ENCODE results near the gene TESMIN.

Gene TESMIN

DNA sequence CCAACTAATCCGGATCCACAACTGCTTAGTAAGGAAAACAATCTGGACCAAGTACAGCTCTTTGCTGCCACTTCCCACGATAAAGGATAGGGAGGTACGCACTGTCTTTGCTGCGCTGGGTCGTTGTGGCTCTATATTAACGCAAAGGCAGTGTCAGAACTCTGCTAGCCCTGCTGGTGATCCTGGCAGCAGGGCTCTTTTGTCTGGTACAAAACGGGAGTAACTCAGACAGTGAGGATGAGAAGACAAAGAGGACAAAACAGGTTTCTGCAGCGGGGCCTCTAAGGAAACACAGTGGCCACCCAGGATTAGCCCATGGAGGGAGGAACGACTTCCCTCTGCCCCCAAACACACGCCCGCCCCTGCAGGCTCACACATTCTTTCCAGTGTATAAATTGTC lies 40.9 kb downstream of the TESMIN start:
- DNase-seq (ENCODE audit: low spot score): no peak

DNA sequence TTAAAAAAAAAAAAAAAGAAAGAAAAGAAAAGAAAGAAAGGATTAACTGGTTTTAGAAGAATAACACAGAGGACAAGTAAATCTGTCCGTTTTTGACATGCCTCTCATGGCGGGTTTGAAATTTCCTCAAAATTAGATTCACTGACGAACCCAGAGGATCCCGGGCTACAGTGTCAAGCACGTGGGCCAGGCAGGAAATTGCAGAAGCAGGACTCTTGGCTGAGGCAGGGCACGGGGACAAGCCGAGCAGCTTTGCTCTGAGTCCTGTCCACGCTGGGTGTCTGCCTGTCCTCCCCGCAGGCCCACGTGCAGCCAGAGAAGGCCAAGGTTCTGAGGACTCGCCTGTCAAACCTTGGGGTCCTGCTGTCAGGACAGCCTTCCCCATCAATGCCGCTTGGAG lies 42.3 kb downstream of the TESMIN start:
- DNase-seq (ENCODE audit: low spot score): no peak

DNA sequence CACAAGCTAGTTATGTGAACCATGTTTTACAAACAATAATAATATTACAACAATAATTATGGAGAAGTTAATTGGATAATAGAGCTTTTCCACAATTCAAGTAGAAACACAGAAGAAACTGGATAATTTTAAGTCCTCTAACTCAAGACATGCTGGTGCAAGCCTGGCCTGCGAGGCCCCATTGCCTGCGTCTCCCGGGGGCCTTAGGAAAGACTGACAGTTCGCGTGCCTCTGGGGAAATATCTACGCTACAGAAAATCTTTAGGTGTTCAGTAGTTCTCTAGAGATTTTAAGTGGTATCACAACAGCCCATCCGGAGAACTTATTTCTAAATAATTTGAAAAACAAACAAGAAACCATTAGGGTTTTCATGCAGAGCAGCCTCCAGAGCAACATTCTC lies 43.8 kb downstream of the TESMIN start:
- DNase-seq (ENCODE audit: low spot score): no peak

DNA sequence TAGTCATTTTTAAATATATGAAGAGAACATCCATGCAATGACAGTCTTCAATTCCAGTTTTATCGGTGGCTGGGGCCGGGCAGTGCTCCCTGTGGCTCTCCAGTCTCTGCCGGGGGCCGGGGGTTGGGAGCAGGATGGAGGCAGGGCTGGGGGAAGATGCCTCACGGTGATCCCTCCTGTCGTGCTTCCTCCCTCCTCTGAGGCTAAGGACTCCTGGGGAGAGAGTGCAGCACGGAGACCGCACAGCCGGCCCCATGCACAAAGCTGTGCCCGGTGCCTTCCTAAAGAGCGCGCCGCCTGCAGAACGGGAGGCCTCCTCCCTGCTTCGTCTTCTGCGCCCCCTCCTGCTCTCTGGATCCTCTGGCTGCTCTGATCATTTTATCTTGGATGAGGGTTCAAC lies 46.4 kb downstream of the TESMIN start:
- DNase-seq (ENCODE audit: low spot score): no peak

DNA sequence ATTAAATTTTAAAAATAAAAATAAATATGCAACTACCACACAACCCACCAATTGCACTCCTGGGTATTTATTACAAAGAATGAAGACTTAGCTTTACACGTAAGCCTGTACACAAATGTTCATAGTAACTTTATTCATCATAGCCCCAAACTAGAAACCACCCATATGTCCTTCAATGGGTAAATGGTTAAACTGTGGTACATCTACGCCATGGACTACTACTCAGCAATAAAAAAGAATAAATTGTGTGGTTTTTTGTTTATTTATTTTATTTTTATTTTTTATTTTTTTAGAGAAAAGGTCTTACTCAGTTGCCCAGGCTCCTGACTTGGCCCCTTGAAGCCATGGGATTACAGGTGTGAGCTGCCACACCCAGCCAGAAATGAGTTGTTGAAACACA lies 52.3 kb downstream of the TESMIN start:
- no peak for DNase-seq (ENCODE audit: low spot score)

DNA sequence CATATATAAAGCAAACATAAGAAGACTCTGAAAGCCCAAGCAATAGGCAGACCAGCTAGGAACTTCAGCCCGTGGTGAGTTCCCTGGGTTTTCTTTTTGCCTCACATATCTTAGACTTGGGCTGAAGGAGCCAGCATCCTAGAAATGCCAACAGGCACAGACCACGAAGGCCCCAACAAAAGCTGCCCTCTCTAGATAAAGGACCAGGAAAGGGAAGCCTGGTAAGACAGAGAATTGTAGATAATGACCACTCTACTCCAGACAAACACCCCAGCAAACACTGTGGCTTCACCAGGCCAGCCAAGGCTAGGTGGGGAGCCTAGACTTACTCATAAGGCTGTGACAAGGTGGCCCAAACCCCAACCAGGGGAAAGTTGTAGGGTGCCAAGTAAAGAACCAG lies 55.8 kb downstream of the TESMIN start:
- no peak for DNase-seq (ENCODE audit: low spot score)

DNA sequence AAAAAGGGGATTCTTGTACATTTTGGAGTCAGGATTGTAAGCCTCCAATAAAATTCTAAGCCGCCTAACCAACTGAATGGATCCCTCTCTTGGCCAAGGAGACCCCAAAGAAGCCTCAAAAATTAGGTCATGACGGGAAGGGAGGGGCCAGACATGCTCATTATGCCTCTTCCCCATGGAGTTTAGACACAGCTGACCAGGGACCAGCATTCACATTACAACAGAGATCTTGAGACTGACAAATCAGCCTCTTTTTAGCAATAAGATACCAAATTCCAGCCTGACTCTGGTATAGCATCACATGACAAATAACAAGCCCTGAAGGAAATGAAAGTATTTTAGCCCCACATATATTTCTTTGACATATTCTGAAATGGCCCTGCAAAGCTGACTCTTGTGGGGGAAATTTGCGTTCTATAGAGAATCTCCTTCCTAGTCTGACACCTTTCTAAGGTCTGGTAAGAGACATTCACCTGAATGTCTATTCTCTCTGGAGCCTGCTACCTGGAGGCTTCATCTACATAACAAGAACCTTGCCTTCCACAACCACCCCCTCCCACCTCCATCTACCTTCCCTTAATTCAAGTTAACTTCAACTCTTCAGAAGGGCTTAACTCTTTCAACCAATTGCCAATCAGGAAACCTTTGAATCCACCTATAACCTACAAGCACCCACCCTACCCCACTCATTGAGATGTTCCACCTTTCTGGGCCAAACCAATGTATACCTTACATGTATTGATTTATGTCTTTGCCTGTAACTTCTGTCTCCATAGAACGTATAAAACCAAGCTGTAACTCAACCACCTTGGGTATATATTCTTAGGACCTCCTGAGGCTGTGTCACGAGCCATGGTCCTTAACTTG lies 56.7 kb downstream of the TESMIN start:
- no peak for DNase-seq (ENCODE audit: low spot score)

DNA sequence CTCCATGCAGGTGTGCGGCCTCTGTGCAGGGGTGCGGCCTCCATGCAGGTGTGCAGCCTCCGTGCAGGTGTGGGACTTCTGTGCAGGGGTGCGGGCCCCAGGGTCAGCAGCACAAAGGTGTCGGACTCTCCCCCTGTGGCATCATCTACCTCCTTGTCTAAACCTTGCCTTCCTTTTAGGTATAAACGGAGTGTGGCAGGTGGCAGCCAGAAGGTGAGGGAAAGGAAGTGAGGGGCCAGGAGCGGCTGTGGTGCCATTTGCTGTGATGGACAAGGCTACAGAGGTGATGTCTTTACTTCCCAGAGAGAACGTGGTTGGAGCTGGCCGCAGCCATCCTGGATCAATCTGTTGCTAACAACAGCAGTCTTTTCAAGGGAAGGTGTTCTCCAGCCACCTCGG lies 57.8 kb downstream of the TESMIN start:
- DNase-seq (ENCODE audit: low spot score): no peak

DNA sequence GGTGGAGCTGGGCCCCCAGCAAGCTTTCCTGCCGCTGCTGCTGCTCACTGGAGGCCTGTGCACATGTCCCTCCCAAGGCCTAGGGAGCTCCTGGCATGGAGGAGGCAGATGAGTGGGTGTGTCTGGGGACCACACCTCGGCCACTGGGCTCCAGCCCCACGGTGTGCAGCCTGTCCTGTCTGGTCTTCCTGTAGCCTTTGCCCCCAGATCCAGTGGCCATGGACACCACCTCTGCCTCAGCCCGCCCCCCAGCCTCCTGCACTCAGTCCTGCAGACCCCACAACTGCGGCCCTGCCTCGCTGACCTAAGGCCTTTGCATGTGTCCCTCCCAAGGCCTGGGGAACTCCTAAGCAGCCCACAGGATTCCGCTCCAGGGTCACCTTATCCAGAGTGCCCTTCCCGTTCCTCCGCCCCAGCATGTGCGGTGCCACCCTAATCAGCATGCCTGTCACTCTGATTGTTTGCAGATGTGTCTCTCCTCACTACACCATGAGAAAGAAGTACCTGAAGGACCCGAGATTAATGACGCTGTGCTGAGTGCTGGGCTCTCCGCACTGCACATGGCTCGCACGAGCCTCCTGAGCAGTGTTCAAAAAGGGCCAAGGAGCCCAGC lies 58.3 kb downstream of the TESMIN start:
- DNase-seq (ENCODE audit: low spot score): no peak

DNA sequence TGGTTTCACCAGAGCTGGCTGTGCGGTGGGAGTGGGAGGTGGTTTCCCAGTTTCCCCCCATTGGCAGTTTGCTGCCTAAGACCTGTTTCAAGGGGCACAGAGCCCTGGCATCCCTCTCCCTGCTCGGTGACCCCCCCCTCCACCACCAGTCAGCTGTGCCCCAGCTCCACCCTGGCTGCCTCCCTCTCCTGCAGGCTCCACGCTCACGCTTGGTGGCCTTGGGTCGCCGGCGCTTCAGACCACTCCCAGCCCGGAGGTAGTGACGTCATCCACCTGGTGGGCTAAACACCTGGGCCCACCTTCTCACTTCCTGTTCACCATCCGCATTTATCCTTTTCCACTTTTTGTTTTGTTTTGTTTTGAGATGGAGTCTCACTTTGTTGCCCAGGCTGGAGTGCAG lies 59.2 kb downstream of the TESMIN start:
- DNase-seq (ENCODE audit: low spot score): no peak

DNA sequence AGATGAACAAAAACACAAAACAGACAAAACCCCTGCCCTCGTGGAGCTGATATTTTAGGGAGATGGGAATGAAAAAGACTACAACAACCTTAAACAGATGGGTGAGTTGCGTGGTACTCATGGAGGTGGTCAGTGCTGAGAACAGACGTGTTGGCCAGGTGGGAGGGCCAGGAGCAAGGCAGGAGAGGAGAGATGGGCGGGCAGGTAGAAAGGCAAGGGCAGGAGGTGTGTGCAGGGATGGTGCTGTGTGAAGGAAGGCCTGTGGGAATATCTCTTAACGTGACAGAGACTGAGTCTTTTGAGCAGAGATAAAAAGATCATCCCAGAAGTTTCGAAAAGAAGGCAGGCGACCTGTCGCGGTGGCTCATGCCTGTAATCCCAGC lies 59.9 kb downstream of the TESMIN start:
- no peak for DNase-seq (ENCODE audit: low spot score)

DNA sequence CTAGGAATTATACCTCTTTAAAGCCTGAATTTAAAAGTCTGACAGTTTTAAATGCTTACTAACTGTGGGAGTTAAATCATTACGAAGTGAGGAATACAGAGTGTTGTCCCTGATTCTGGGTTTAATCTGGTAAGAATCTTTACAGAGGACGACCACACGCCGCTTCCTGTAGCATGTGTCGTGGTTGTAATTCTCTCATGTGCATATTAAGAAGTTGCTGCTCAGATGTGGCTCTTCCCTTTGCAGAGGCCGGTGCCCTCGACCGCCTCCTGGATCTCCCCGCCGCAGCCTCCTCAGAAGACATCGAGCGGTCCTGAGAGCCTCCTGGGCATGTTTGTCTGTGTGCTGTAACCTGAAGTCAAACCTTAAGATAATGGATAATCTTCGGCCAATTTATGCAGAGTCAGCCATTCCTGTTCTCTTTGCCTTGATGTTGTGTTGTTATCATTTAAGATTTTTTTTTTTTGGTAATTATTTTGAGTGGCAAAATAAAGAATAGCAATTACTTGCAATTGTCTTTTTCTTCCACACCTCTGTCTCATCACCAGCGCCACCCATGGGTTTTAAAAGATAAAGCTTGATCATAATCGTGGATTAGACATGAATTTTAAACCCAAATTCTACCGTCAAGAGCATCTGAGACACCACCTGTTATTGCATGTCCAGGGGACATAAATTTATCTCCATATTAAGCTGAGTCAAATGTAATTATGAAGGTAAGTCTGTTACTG lies 60.5 kb downstream of the TESMIN start:
- DNase-seq (ENCODE audit: low spot score): no peak

DNA sequence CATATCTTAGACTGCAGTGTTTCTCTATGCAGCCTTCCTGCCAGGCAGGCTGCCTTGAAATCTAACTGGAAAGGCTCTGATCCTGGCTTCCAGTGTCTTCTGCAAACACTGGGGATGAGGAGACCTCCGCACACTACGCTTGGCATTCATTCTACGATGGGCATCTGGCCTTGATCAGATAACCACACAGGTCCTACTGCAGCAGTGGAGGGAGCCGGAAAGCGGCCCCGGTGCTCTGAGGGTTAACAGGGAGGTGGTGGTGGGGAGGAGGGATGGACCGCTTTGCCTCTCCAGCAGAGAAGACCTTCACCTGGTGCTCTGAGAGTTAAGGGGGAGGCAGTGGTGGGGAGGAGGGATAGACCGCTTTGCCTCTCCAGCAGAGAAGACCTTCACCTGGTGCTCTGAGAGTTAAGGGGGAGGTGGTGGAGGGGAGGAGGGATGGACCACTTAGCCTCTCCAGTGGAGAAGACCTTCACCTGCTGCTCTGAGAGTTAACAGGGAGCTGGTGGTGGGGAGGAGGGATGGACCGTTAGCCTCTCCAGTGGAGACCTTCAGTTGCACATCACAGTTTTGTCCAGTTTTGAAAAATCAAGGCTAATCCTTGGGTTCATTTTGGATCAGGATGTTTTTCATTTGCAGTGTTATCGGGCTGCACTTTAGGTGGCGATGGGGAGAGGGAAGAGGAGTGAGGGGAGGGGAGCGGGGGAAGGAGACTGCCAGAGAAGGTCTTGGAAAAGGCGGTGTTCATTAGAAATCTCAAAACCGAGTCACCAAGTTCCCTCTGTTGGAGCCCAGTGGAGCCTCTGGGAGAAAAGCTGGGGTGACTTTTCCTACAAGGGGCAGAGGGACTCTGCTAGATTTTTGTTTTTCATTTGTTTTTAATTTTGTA lies 61.3 kb downstream of the TESMIN start:
- no peak for DNase-seq (ENCODE audit: low spot score)

DNA sequence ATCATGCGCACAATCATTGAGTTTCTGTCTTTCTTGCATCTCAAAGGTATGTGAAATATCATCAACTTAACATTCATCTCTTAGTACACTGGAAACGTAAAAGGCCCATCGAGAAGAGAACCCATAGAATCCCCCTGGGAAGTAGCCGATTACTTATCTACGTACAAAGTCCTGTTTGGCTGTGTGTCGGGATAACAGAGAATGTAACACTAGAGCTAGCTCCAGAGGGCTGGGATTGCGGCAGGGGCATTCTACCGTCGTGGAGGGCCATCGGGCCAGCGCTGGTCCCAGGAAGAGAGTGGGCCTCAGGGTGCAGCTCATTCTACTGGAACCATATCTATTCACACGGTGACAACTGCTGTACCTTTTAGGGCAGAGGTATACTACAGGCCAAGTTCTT lies 62.4 kb downstream of the TESMIN start:
- no peak for DNase-seq (ENCODE audit: low spot score)

DNA sequence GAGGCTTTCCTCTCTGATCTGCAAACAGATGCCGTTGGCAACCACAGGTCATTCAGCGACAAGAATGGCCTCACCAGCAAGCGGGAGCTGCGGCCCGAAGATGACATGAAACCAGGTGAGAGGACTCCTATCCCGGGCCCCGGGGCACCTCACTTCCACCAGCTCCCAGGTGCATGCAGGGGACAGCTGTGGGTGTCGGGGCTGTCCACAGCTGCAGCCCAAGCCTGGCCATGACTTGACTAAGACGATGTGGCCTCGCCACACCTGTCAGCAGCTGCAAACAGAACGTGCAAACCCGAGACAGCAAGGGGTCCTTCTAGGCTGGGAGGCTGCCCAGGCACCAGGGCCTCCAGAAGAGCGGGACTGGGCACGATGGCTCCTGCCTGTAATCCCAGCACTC lies 63.3 kb downstream of the TESMIN start:
- no peak for DNase-seq (ENCODE audit: low spot score)

DNA sequence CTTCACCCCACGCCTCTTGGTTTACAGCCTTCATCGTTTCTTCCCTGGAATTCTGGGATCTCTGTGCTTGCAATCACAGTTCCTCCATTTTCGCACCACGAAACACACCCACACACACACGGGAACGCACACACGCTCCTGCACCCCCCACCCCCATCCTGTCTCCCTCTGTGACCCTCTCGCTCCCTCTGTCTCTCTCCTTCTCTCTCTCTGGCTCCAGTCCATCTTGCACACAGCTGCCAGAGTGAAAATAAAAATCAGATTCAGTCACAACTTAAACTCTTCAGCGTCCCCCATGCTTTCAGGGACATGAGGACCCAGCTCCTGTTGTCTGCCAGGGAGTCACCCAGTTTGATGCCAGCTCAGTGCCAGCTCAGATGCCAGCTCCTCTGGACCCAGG lies 64.0 kb downstream of the TESMIN start:
- no peak for DNase-seq (ENCODE audit: low spot score)

DNA sequence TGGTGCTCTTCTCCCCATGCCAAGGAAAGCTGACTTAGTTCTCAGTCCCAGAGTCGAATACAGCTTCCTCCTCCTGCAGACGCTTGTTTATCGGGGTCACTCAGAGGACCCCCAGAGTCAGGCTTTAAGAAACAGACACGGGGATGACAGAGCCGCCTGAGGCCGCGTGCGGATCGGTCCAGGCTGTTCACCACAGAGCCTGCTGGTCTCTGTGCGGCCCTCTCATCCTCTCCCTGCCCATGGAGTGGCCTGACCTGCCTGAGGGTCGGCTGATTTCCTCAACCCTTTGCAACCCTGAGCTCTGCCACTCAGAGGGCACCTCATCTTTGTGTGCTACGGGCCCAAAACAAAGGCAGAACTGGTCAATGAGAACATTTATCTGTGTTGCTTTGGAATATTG lies 64.8 kb downstream of the TESMIN start:
- DNase-seq (ENCODE audit: low spot score): no peak

DNA sequence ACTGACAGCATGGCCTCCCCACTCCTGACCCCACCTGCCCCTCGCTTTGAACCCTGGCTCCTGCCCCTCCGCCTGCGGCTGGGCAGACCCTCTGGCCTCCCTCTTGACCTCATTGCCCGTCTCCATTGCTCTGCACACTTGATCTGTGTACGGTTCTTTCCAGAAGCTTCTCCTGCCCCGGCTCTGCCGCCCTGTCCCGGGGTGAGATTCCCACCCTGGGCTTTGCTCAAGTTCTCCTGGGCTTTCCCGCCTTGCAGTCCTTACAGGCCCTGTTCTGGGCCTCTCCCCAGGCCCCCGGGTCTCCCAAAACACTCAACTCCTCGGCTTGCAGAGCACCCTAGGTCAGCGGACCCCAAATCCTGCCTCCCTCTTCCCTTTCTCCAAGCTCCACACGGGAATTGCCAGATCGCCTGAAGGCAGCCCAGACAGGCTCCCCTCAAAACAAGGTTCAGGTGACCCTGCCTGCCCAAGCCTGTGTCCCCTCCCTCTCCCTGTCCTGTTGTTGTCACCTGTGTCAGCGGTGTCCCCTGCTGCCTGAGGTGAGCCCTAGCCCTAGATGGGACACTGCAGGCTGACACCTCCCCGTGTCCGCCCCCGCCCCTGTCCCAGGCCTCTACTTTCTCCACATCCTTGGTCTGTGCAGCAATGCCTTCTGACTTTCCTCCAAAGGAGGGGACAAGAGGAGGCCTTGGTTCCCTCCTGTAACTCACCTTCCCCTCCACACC lies 65.5 kb downstream of the TESMIN start:
- no peak for DNase-seq (ENCODE audit: low spot score)

DNA sequence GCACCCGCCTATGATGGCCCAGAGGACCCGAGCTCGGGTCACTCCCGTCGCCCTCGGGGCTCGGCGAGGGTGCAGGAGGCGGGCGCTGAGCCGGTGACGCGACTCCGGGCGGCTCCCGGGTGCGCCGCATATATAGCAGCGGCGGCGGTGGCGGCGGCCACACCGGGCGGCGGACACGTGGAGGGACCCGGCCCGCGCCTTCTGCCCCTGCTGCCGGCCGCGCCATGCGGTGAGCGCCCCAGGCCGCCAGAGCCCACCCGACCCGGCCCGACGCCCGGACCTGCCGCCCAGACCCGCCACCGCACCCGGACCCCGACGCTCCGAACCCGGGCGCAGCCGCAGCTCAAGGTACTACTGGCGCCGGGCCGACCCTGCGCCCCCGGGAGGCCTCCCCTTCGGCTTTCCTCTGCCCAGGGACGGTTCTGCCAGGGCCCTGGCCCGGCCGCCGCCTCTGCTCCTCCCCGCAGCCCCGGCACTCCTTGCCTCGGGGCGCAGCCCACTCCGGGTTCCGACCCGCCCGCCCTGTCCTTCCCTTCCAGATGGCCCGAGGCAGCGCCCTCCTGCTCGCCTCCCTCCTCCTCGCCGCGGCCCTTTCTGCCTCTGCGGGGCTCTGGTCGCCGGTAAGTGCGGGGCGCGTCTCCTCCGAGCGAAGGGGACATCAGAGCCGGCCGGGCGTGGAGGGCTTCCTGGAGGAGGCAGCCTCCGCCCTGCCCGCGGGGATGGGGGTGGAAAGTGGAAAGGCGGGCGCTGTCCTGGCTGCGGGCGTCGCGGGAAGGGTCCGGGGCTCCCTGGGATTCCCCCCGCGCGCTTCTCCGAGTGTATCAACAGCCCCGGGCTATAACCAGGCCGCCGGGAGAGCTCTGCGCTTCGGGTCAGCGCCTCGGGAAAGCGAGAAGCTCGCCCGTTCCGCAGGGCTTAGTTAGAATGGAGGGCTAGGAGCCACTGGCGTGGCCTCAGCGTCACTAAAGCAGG lies 66.6 kb downstream of the TESMIN start, which contains the start of gene GAL:
Gene GAL, plus strand, starts transcription at position 160 of the 972 bp plus-strand sequence. Its CDS starts 380 bp downstream, at position 540.
- peak; percentile 58 for DNase-seq (ENCODE audit: low spot score)
